H1 (cell line): ENCODE results near the gene BATF3.

Source experiments
- BRCA1 ChIP-seq: IDR thresholded peaks from 2 replicates; pipeline ENCODE4 v1.6.1; 2012; ENCODE audit warnings: low read depth, low read length, improper control_type of control experiment
- CTCF ChIP-seq, 3 experiments: IDR thresholded peaks; 1 replicate in 2 of 3; 2 replicates in 1 of 3; pipeline versions ENCODE4 v1.5.1 to v1.6.1; 2011; ENCODE audit warnings: low read length in 3 of 3, mild to moderate bottlenecking in 3 of 3, inconsistent platforms in 2 of 3, low read depth in 1 of 3, moderate library complexity in 1 of 3; ENCODE audit not compliant: insufficient read depth in 1 of 3; ENCODE audit errors: control extremely low read depth in 1 of 3
- EP300 ChIP-seq, 2 experiments: IDR thresholded peaks; 1 replicate in 1 of 2; 2 replicates in 1 of 2; pipeline ENCODE4 v1.6.1; 2011 to 2012; ENCODE audit warnings: low read depth in 2 of 2, low read length in 2 of 2, mild to moderate bottlenecking in 2 of 2, borderline replicate concordance in 1 of 2, inconsistent platforms in 1 of 2, moderate library complexity in 1 of 2
- EZH2 ChIP-seq: fragments of 200-600 bp; sonication (generic); IDR thresholded peaks from 2 replicates; pipeline ENCODE4 v1.7.1; 2012; ENCODE audit warnings: low read depth, mild to moderate bottlenecking, moderate library complexity, low read length, inconsistent platforms; ENCODE audit not compliant: severe bottlenecking
- GABPA ChIP-seq: IDR thresholded peaks from 2 replicates; pipeline ENCODE4 v1.6.1; 2011; ENCODE audit warnings: mild to moderate bottlenecking, low read length, moderate library complexity, borderline replicate concordance; ENCODE audit not compliant: insufficient read depth
- KDM5A ChIP-seq: fragments of 200-600 bp; IDR thresholded peaks from 2 replicates; pipeline ENCODE4 v1.7.1; 2012; ENCODE audit warnings: mild to moderate bottlenecking, low read length, inconsistent platforms, mixed read lengths
- RFX5 ChIP-seq: IDR thresholded peaks from 2 replicates; pipeline ENCODE4 v1.6.1; 2011; ENCODE audit warnings: low read depth, low read length, improper control_type of control experiment, borderline replicate concordance
- TAF1 ChIP-seq: IDR thresholded peaks from 2 replicates; pipeline ENCODE4 v1.6.1; 2011; ENCODE audit warnings: mild to moderate bottlenecking, low read depth, low read length
- ZNF274 ChIP-seq: IDR thresholded peaks from 2 replicates; pipeline ENCODE4 v1.7.0; 2012; ENCODE audit warnings: low read length, borderline replicate concordance; ENCODE audit errors: extremely low read depth

GRCh38 chr1:212645546-212646543 lies 53.8 kb downstream of the BATF3 start:
- TF ChIP-seq ZNF274 (no peak), EZH2 (no peak), CTCF (IDR thresholded peaks at IDR 0.05; ENCODE audit: control extremely low read depth in 1 of 3, insufficient read depth in 1 of 3, low read depth in 1 of 3, low read length in 3 of 3) (no peak), TAF1 (no peak), GABPA (no peak), BRCA1 (no peak), RFX5 (no peak), KDM5A (no peak), EP300 (IDR thresholded peaks at IDR 0.05; ENCODE audit: borderline replicate concordance in 1 of 2, low read depth in 2 of 2, low read length in 2 of 2) (no peak)
